Measurements from ENCODE around the gene PACRG.
"Not testable (repeated sequence)": the region's sequence is repeated elsewhere in the genome, so short reads cannot be mapped to it uniquely, and the experiment has no call there.

Gene PACRG

GRCh38 chr6:162957062-162957461 lies 229.3 kb downstream of the PACRG start:
- no peak for DNase-seq

- DNase-seq = no peak
These were observed 233.1 kb downstream of the PACRG start for GRCh38 chr6:162960679-162961457.

GRCh38 chr6:162962093-162962492 lies 234.3 kb downstream of the PACRG start:
- DNase-seq = no peak

DNA sequence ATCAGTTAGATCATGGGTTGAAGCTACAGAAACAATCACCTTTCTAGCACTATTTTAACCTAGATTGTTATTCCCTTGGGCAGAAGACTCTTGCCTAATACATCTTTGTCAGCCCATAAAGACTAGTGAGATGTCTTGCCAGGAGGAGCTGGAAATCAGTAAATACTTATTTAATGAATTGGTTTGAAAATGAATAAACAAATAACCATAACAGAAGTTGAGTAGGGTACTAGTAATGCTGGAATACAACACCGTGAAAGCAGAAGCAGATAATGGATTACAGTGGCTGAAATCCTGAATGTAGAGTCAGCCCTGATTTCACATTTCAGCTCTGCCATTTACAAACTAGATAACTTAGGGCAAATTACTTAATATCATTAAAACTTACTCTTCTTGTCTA lies 236.1 kb downstream of the PACRG start:
- DNase-seq = no peak

DNA sequence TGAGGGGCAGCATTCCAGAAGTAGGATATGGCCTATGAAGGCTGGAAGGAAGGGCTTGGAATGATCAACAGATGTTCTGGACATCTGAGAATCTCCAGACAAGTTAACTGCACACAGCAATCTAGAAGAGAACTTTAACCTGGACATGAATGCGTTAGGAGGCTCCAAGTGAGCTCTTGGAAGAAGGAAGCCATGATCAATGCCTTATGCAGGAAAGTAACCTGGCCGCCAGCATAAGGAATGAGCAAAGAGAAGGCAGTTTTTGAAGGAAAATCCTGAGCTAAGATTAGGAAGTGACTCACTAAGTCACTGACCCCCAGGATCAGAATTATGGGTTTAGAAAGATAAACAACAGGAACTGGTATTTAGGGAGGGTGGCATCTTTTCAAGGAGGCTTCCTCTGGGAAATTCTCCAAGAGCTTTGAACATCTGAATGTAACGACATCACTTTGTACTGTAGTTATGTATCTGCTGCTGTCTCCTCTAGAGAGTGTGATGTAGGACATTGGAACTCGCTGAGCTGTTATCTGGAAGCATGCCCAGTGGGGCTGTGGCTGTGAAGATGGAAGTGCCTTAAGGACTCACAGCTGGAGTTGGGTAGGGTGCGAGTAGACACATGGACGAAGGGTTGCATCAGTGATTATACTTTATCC lies 236.8 kb downstream of the PACRG start:
- DNase-seq = no peak

- no peak for DNase-seq
These were observed 237.6 kb downstream of the PACRG start for GRCh38 chr6:162965366-162965765.

DNA sequence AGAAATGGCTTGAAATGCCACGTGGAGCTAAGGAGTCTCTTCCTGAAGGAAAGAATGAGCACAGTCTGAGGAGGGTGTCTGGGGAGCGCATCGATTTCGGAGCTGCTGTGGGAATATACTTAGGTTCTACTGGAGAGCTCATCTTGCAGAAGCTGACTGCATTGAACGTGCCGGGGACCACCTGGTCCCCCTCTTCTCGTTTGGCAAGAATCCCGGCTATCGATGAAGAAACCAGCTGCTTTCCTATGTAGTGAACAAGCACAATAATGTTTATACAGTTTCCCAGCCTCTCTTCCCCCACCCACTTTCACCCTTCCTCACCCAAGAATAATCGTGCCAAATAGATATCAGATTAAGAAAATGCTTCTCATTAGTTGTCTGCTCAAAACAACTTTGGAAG lies 242.5 kb downstream of the PACRG start:
- no peak for DNase-seq

DNA sequence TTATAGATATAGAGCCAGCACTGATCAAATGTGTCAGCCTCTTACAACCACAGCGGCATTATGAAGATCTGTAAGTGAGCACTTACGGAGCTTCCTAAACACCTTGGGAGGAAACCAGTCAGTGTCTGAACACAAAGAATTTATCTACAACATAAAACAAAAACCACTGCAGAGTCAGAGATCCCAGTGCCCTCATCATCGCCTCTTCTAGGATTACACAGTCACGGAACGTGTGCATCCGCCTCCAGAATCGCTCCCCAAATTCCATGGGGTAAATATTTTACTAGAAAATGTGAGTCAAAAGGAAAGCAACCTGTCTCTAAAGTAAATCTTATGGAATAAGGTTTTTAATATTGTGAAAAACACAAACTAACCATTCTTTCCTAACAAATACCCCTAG lies 243.6 kb downstream of the PACRG start:
- no peak for DNase-seq

- DNase-seq = no peak
These were observed 245.5 kb downstream of the PACRG start for GRCh38 chr6:162973151-162973872.

DNA sequence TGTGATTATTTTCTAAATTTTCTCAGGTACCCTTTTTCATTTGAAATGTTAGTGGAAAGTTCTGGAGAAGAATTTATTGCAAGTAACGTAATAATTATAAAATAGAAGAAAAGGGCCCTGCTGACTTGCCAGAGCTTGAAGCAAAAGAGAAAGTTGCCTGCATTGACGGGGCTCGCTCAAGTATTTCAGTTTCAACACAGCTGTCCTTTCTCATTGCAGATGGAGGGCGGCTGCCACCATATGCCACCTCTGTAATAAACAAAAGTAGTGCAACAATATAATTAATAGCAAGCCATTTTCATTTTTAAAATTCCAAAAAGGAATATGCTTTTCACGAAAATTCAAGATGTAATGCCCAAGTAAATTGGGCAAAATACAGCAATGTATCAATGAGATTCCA lies 246.2 kb downstream of the PACRG start:
- no peak for DNase-seq

DNA sequence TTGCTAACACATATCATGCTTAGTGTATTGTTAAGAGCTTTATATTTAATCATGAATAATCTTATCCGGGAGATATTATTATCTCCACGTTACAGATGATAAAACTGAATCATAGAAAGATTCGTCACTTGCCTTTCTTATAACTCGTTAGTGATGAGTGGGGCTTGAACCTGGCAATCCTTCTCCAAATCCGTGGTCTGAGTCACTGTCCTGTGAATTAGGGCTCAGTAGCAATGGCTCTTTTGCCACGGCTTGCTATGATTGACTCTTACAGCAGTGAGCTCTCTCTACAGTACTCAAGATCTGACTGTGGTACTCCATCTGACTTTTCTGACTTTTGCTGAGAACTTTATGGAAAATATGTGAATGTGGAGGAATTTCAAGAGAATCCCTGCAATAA lies 246.9 kb downstream of the PACRG start:
- no peak for DNase-seq

DNA sequence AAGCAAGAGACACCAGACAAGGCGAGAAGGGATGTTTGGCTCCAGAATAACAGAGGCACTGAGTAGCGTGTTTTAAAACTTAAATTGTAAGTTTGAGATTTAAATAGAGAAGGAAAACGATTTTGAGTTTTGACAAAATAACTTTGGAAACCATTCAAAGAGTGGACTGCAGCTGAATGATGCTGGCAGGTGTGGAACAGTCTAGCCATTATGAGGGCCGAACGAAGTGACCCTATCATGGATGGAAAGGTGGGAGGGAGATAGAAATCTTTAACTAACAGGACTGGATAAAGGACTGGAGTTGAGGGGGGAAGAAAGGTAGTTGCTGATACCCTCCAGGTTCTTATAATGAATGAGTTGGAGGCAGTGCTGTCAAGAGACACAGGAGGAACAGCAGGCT lies 248.4 kb downstream of the PACRG start:
- DNase-seq = no peak

- DNase-seq = not testable (repeated sequence)
These were observed 255.5 kb downstream of the PACRG start for GRCh38 chr6:162983234-162983633.

DNA sequence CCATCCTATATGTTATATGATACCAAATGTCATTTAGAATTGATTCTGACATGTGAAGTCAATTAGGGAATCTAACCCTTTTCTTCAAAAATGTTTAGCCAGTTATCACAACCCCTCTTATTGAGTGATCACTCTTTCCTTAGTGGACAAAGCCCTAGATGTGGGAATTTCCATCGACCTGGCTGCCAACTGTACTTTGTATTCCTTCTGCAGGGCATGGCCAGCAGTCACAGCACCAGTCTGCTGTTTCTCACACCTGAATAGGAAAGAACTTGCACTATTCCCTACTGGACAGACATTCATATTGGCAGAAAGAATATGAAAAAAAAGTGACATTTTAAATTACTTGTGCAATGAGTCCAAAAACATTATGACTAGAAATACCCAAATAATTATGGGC lies 271.0 kb downstream of the PACRG start:
- DNase-seq = no peak

- DNase-seq = no peak
These were observed 272.0 kb downstream of the PACRG start for GRCh38 chr6:162999575-163000285.

DNA sequence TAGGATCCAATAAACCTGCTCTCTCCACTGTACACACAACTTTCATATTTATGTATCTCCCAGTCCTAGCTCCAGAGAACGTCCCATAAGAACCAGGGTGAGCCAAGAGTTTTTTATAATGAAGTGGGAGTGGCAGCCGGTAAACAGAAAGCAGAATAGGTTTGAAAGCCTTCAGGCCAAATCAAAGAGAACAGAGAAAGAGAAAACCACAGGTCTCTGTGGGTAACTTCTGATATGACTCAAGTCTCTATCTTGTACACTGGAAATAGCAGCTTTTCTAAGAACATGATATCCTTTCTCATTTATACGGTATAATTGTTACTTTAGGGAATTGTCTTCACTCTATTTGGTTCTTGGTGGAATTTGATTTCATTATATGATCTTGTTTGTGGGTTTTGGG lies 273.6 kb downstream of the PACRG start:
- DNase-seq = peak in 1 of 5 experiments; percentile 59

GRCh38 chr6:163008186-163008585 lies 280.4 kb downstream of the PACRG start:
- no peak for DNase-seq

- no peak for DNase-seq
These were observed 280.9 kb downstream of the PACRG start for GRCh38 chr6:163008626-163009025.

DNA sequence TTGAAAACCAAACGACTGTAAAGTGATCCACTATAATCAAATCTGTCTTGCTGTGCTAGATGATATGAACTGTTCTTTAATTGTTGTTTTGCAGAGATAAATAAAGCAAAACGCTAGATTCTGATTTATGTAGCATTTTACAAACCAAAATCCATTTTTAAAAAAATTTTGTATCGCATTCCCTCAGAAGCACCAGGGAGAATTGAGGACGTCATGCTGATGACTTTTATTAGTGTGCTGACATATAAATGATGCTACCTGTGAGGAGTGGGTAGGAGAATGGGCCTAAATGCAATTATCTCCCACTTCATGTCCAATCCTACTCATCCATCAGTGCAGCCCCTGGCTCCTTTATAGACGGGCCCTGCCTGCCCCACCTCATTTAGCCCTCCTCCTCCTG lies 282.4 kb downstream of the PACRG start:
- DNase-seq = no peak

- no peak for DNase-seq
These were observed 287.0 kb downstream of the PACRG start for GRCh38 chr6:163014736-163015135.

DNA sequence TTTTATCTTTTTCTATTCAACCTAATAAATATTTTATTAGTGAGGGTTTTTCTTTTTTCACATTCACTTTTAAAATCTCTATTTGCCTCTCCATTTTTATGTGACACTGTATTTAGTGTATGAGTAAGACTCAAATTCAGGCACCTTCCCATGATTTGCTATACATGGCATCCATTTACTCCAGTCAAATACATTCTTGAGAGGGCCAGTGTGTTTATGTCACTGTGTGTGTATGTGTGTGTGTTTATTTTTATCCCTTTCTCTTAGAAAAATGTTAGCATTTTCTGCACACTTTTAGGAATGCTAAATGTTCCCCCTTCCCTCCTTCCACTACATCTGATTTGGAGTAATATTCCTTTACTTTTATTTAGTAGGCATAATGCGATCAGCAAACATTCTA lies 290.0 kb downstream of the PACRG start:
- DNase-seq = no peak

GRCh38 chr6:163019926-163020325 lies 292.2 kb downstream of the PACRG start:
- DNase-seq = no peak

- DNase-seq = no peak
These were observed 293.3 kb downstream of the PACRG start for GRCh38 chr6:163021054-163021453.
